Naive thymus-derived CD8-positive, alpha-beta T cell (primary cell): ENCODE results near the gene TRMT61A. TPM values are rescaled to one million over a fixed set of nuclear protein-coding genes. Genes with fewer than 3 reads are reported as not detected.

Source experiments
- ATAC-seq, 2 donors: fragments of 150-1000 bp; cut with Tn5 transposase in 1 of 2; sonication (Bioruptor Pico), chemical (Tn5 transposase) in 1 of 2; 1 replicate in 1 of 2; 2 replicates in 1 of 2; pipeline ENCODE4 v1.10.0; 2021; ENCODE audit warnings: mild to moderate bottlenecking in 2 of 2, moderate library complexity in 2 of 2
- POLR2A ChIA-PET: fragments of 350-600 bp; sonication (Branson Sonifier 250); formaldehyde crosslinking; loops from one replicate; lab custom pipeline; 2021; ENCODE audit warnings: antibody characterized with exemption; lab: Charles Lee
- DNase-seq, 10 donors: peaks; one replicate each; pipeline versions ENCODE4 v3.0.0 to v3.0.0-alpha.2; 2020 to 2022
- H3K27ac Mint-ChIP-seq, 10 donors: one replicate each; pipeline ENCODE4 v1.8.0; 2020 to 2022; ENCODE audit warnings: mild to moderate bottlenecking in 10 of 10, mixed read lengths in 10 of 10, moderate library complexity in 4 of 10, inconsistent platforms in 1 of 10
- H3K27me3 Mint-ChIP-seq, 5 donors: one replicate each; pipeline ENCODE4 v1.8.0; 2021 to 2022; ENCODE audit warnings: mixed read lengths in 5 of 5
- H3K36me3 Mint-ChIP-seq, 3 donors: one replicate each; pipeline ENCODE4 v1.8.0; 2020 to 2022; ENCODE audit warnings: mixed read lengths in 3 of 3, mild to moderate bottlenecking in 2 of 3, inconsistent platforms in 1 of 3
- H3K4me1 Mint-ChIP-seq, 4 donors: one replicate each; pipeline ENCODE4 v1.8.0; 2021 to 2022; ENCODE audit warnings: mixed read lengths in 4 of 4
- H3K4me3 Mint-ChIP-seq, 10 donors: one replicate each; pipeline ENCODE4 v1.8.0; 2020 to 2022; ENCODE audit warnings: mild to moderate bottlenecking in 10 of 10, mixed read lengths in 10 of 10, moderate library complexity in 6 of 10, inconsistent platforms in 1 of 10
- H3K9me3 Mint-ChIP-seq, 9 donors: one replicate each; pipeline ENCODE4 v1.8.0; 2020 to 2022; ENCODE audit warnings: mixed read lengths in 9 of 9, mild to moderate bottlenecking in 3 of 9, inconsistent platforms in 1 of 9, moderate library complexity in 1 of 9
- polyA plus RNA-seq, 3 donors: library from polyadenylated mRNA; unstranded; fragments of 300-500 nt; fragmentation: Illumina TruSeq; gene quantifications; one replicate each; pipeline ENCODE4 v1.2.3, GENCODE V29; 2021
- total RNA-seq, 8 experiments: library from RNA in 2 of 8; stranded (reverse) in 2 of 8; gene quantifications; one replicate each; pipeline ENCODE4 v1.2.3 and lab custom pipeline; 2021 to 2026

TRMT61A gene
- total RNA-seq (10 to 100 TPM; 15.3 to 16.7 TPM), polyA plus RNA-seq (10 to 100 TPM in 1 of 3 donors, 1 to 10 TPM in 2; 6.7 to 11.2 (median 7.0) TPM), total RNA-seq (lab: John Stamatoyannopoulos, UW) (14.3 to 115 (median 28.9) reads per million in 6 experiments)

GRCh38 chr14:103528587-103529382 lies at the start of gene TRMT61A:
TSS of gene TRMT61A (plus strand) at chr14:103529196. CDS start at chr14:103529979, 783 bp downstream.
- DNase-seq (peak; percentile 61 to 86 (median 74)), ATAC-seq (peak; percentile 92)
- Mint-ChIP-seq H3K9me3 (no peaks in the 10 kb centered on the region), H3K4me3 (peak within 1 kb of the TSS; percentile 88 to 95 (median 93)), H3K36me3 (peaks cover 0 to 2% (median 0%) of the 10 kb centered on the region in 3 donors), H3K27ac (peak within 1 kb of the TSS; percentile 86 to 98 (median 96)), H3K4me1 (peaks cover 19 to 52% (median 42%) of the 10 kb centered on the region in 4 donors), H3K27me3 (peaks cover 0 to 3% (median 0%) of the 10 kb centered on the region in 5 donors)
- POLR2A ChIA-PET, result interaction anchor here (0.7 to 3.6 kb wide), 6 partner anchors 8 to 195 kb away, joined by 4 to 12 read pairs (median 6); partner anchors contain the start of genes BAG5 and EIF5

GRCh38 chr14:103480595-103480994 lies 48.4 kb upstream of the TRMT61A start:
- Mint-ChIP-seq H3K9me3 (no peaks in the 10 kb centered on the region), H3K4me1 (peaks cover 6 to 25% (median 16%) of the 10 kb centered on the region in 4 donors), H3K27ac (peak overlapping the region; percentile 2 to 75 (median 56)), H3K4me3 (peak overlapping the region in 2 of 10 donors; percentile 3 to 12), H3K36me3 (peaks cover 0 to 89% (median 10%) of the 10 kb centered on the region in 3 donors), H3K27me3 (no peaks in the 10 kb centered on the region)
- DNase-seq, result peak in 2 of 10 donors; percentile 3 to 23
- POLR2A ChIA-PET, result no interaction called here
- ATAC-seq, result peak; percentile 72 to 90

GRCh38 chr14:103483600-103483999 lies 45.4 kb upstream of the TRMT61A start:
- H3K9me3 Mint-ChIP-seq, result no peaks in the 10 kb centered on the region
- no peak for ATAC-seq
- no peak overlapping the region for H3K4me3 Mint-ChIP-seq
- peaks cover 6 to 25% (median 13%) of the 10 kb centered on the region in 4 donors for H3K4me1 Mint-ChIP-seq
- H3K27ac Mint-ChIP-seq, result no peak overlapping the region
- peaks cover 0 to 80% (median 2%) of the 10 kb centered on the region in 3 donors for H3K36me3 Mint-ChIP-seq
- H3K27me3 Mint-ChIP-seq, result no peaks in the 10 kb centered on the region
- POLR2A ChIA-PET, result no interaction called here
- no peak for DNase-seq

- Mint-ChIP-seq H3K27me3 (no peaks in the 10 kb centered on the region), H3K27ac (peak overlapping the region in 1 of 10 donors; percentile 40), H3K4me3 (no peak overlapping the region), H3K4me1 (peaks cover 5 to 10% (median 8%) of the 10 kb centered on the region in 4 donors), H3K9me3 (no peaks in the 10 kb centered on the region), H3K36me3 (peaks cover 0 to 78% (median 6%) of the 10 kb centered on the region in 3 donors)
- ATAC-seq (no peak), DNase-seq (no peak)
- POLR2A ChIA-PET, result no interaction called here
These were observed 43.5 kb upstream of the TRMT61A start for GRCh38 chr14:103485504-103485903.

GRCh38 chr14:103488071-103488470 lies 40.9 kb upstream of the TRMT61A start:
- Mint-ChIP-seq H3K27me3 (no peaks in the 10 kb centered on the region), H3K27ac (peak overlapping the region in 1 of 10 donors; percentile 37), H3K4me3 (no peak overlapping the region), H3K4me1 (no peaks in the 10 kb centered on the region), H3K9me3 (no peaks in the 10 kb centered on the region), H3K36me3 (peaks cover 0 to 77% (median 3%) of the 10 kb centered on the region in 3 donors)
- no peak for ATAC-seq
- DNase-seq, result no peak
- POLR2A ChIA-PET, result no interaction called here

- ATAC-seq (no peak), DNase-seq (no peak)
- no peaks in the 10 kb centered on the region for H3K27me3 Mint-ChIP-seq
- H3K4me1 Mint-ChIP-seq, result no peaks in the 10 kb centered on the region
- no peaks in the 10 kb centered on the region for H3K9me3 Mint-ChIP-seq
- H3K27ac Mint-ChIP-seq, result peak overlapping the region in 2 of 10 donors; percentile 1 to 9
- H3K4me3 Mint-ChIP-seq, result no peak overlapping the region
- POLR2A ChIA-PET, result no interaction called here
- H3K36me3 Mint-ChIP-seq, result peaks cover 0 to 77% (median 3%) of the 10 kb centered on the region in 3 donors
These were observed 40.0 kb upstream of the TRMT61A start for GRCh38 chr14:103488960-103489359.

GRCh38 chr14:103489621-103490020 lies 39.4 kb upstream of the TRMT61A start:
- peak overlapping the region in 6 of 10 donors; percentile 1 to 87 (median 49) for H3K27ac Mint-ChIP-seq
- peaks cover 0 to 78% (median 3%) of the 10 kb centered on the region in 3 donors for H3K36me3 Mint-ChIP-seq
- no peaks in the 10 kb centered on the region for H3K9me3 Mint-ChIP-seq
- POLR2A ChIA-PET, result no interaction called here
- no peak overlapping the region for H3K4me3 Mint-ChIP-seq
- no peaks in the 10 kb centered on the region for H3K27me3 Mint-ChIP-seq
- DNase-seq, result no peak
- ATAC-seq, result no peak
- no peaks in the 10 kb centered on the region for H3K4me1 Mint-ChIP-seq

- Mint-ChIP-seq H3K27ac (peak overlapping the region in 4 of 10 donors; percentile 18 to 42 (median 30)), H3K4me1 (no peaks in the 10 kb centered on the region), H3K9me3 (no peaks in the 10 kb centered on the region), H3K4me3 (no peak overlapping the region), H3K27me3 (no peaks in the 10 kb centered on the region), H3K36me3 (peaks cover 0 to 80% (median 3%) of the 10 kb centered on the region in 3 donors)
- POLR2A ChIA-PET, result no interaction called here
- DNase-seq (no peak), ATAC-seq (no peak)
These were observed 37.3 kb upstream of the TRMT61A start for GRCh38 chr14:103491691-103492090.

- H3K4me3 Mint-ChIP-seq, result no peak overlapping the region
- POLR2A ChIA-PET, result no interaction called here
- no peak overlapping the region for H3K27ac Mint-ChIP-seq
- no peaks in the 10 kb centered on the region for H3K27me3 Mint-ChIP-seq
- ATAC-seq (no peak), DNase-seq (no peak)
- no peaks in the 10 kb centered on the region for H3K9me3 Mint-ChIP-seq
- H3K4me1 Mint-ChIP-seq, result no peaks in the 10 kb centered on the region
- H3K36me3 Mint-ChIP-seq, result peaks cover 0 to 82% (median 5%) of the 10 kb centered on the region in 3 donors
These were observed 36.7 kb upstream of the TRMT61A start for GRCh38 chr14:103492156-103492925.

GRCh38 chr14:103495854-103496253 lies 33.1 kb upstream of the TRMT61A start:
- Mint-ChIP-seq H3K36me3 (peaks cover 0 to 70% (median 2%) of the 10 kb centered on the region in 3 donors), H3K4me1 (peaks cover 7 to 9% (median 8%) of the 10 kb centered on the region in 4 donors), H3K27me3 (no peaks in the 10 kb centered on the region), H3K9me3 (no peaks in the 10 kb centered on the region), H3K4me3 (no peak overlapping the region), H3K27ac (peak overlapping the region in 1 of 10 donors; percentile 0)
- DNase-seq (no peak), ATAC-seq (no peak)
- POLR2A ChIA-PET, result no interaction called here

GRCh38 chr14:103496776-103497175 lies 32.2 kb upstream of the TRMT61A start:
- Mint-ChIP-seq H3K27me3 (no peaks in the 10 kb centered on the region), H3K4me3 (no peak overlapping the region), H3K27ac (peak overlapping the region in 1 of 10 donors; percentile 49), H3K36me3 (peaks cover 0 to 67% (median 2%) of the 10 kb centered on the region in 3 donors), H3K4me1 (peaks cover 7 to 9% (median 8%) of the 10 kb centered on the region in 4 donors), H3K9me3 (no peaks in the 10 kb centered on the region)
- POLR2A ChIA-PET, result no interaction called here
- ATAC-seq (no peak), DNase-seq (no peak)

- peak overlapping the region in 3 of 10 donors; percentile 18 to 72 (median 21) for H3K27ac Mint-ChIP-seq
- POLR2A ChIA-PET, result no interaction called here
- no peaks in the 10 kb centered on the region for H3K27me3 Mint-ChIP-seq
- peak; percentile 29 to 34 for ATAC-seq
- peaks cover 9 to 72% (median 16%) of the 10 kb centered on the region in 3 donors for H3K36me3 Mint-ChIP-seq
- H3K9me3 Mint-ChIP-seq, result no peaks in the 10 kb centered on the region
- H3K4me3 Mint-ChIP-seq, result no peak overlapping the region
- H3K4me1 Mint-ChIP-seq, result peaks cover 7 to 9% (median 8%) of the 10 kb centered on the region in 4 donors
- no peak for DNase-seq
These were observed 29.3 kb upstream of the TRMT61A start for GRCh38 chr14:103499709-103500108.
